ES-I3 (cell line): ENCODE data around the gene ITGA7.

Experiments used
- H3K36me3 ChIP-seq: 2 replicates; pipeline ENCODE4 v1.6.1; 2013; ENCODE audit warnings: mild to moderate bottlenecking, low read length, control low read depth, moderate library complexity; ENCODE audit not compliant: insufficient read depth
- H3K4me1 ChIP-seq: 2 replicates; pipeline ENCODE4 v1.6.1; 2013; ENCODE audit warnings: mild to moderate bottlenecking, control low read depth, low read length; ENCODE audit not compliant: insufficient read depth
- H3K9ac ChIP-seq: 2 replicates; pipeline ENCODE4 v1.6.1; 2013; ENCODE audit warnings: low read depth, mild to moderate bottlenecking, low read length, moderate library complexity
- H3K9me3 ChIP-seq: 2 replicates; pipeline ENCODE4 v1.6.1; 2013; ENCODE audit warnings: mild to moderate bottlenecking, low read length, moderate library complexity; ENCODE audit not compliant: control insufficient read depth, insufficient read depth

ITGA7 gene

GRCh38 chr12:55704824-55705718, 2.6 kb downstream of the ITGA7 start:
- no peaks in the 10 kb centered on the region for H3K36me3 ChIP-seq
- H3K4me1 ChIP-seq = no peaks in the 10 kb centered on the region
- no peaks in the 10 kb centered on the region for H3K9me3 ChIP-seq
- no peak overlapping the region for H3K9ac ChIP-seq

- Histone ChIP-seq H3K9ac (no peak overlapping the region), H3K9me3 (no peaks in the 10 kb centered on the region), H3K36me3 (no peaks in the 10 kb centered on the region), H3K4me1 (no peaks in the 10 kb centered on the region)
These were observed 3.6 kb downstream of the ITGA7 start for GRCh38 chr12:55703901-55704761.

GRCh38 chr12:55703288-55703687, 4.4 kb downstream of the ITGA7 start:
- Histone ChIP-seq H3K9me3 (no peaks in the 10 kb centered on the region), H3K36me3 (no peaks in the 10 kb centered on the region), H3K9ac (no peak overlapping the region), H3K4me1 (no peaks in the 10 kb centered on the region)

GRCh38 chr12:55702861-55703260, 4.8 kb downstream of the ITGA7 start:
- no peaks in the 10 kb centered on the region for H3K9me3 ChIP-seq
- H3K9ac ChIP-seq = no peak overlapping the region
- no peaks in the 10 kb centered on the region for H3K36me3 ChIP-seq
- H3K4me1 ChIP-seq = no peaks in the 10 kb centered on the region

- Histone ChIP-seq H3K9ac (no peak overlapping the region), H3K4me1 (no peaks in the 10 kb centered on the region), H3K9me3 (no peaks in the 10 kb centered on the region), H3K36me3 (no peaks in the 10 kb centered on the region)
These were observed 7.3 kb downstream of the ITGA7 start for GRCh38 chr12:55700255-55701018.

- H3K9ac ChIP-seq = no peak overlapping the region
- no peaks in the 10 kb centered on the region for H3K4me1 ChIP-seq
- no peaks in the 10 kb centered on the region for H3K9me3 ChIP-seq
- no peaks in the 10 kb centered on the region for H3K36me3 ChIP-seq
These were observed 8.1 kb downstream of the ITGA7 start for GRCh38 chr12:55699471-55700055.

- Histone ChIP-seq H3K36me3 (no peaks in the 10 kb centered on the region), H3K9ac (no peak overlapping the region), H3K4me1 (no peaks in the 10 kb centered on the region), H3K9me3 (no peaks in the 10 kb centered on the region)
These were observed 8.7 kb downstream of the ITGA7 start for GRCh38 chr12:55698965-55699364.

- Histone ChIP-seq H3K4me1 (no peaks in the 10 kb centered on the region), H3K36me3 (no peaks in the 10 kb centered on the region), H3K9me3 (no peaks in the 10 kb centered on the region), H3K9ac (no peak overlapping the region)
These were observed 9.3 kb downstream of the ITGA7 start for GRCh38 chr12:55698241-55698955.

GRCh38 chr12:55697686-55698085, 10.0 kb downstream of the ITGA7 start:
- Histone ChIP-seq H3K9me3 (no peaks in the 10 kb centered on the region), H3K4me1 (no peaks in the 10 kb centered on the region), H3K9ac (no peak overlapping the region), H3K36me3 (no peaks in the 10 kb centered on the region)

GRCh38 chr12:55696796-55697462, 10.8 kb downstream of the ITGA7 start:
- Histone ChIP-seq H3K4me1 (no peaks in the 10 kb centered on the region), H3K9me3 (no peaks in the 10 kb centered on the region; the same call in 1 of the 2 replicates), H3K9ac (no peak overlapping the region), H3K36me3 (no peaks in the 10 kb centered on the region)

GRCh38 chr12:55696141-55696540, 11.6 kb downstream of the ITGA7 start:
- no peaks in the 10 kb centered on the region for H3K36me3 ChIP-seq
- no peak overlapping the region for H3K9ac ChIP-seq
- H3K4me1 ChIP-seq = no peaks in the 10 kb centered on the region
- no peaks in the 10 kb centered on the region; the same call in 1 of the 2 replicates for H3K9me3 ChIP-seq

- Histone ChIP-seq H3K36me3 (no peaks in the 10 kb centered on the region), H3K4me1 (no peaks in the 10 kb centered on the region), H3K9me3 (no peaks in the 10 kb centered on the region; the same call in 1 of the 2 replicates), H3K9ac (no peak overlapping the region)
These were observed 12.4 kb downstream of the ITGA7 start for GRCh38 chr12:55695349-55695748.

- no peaks in the 10 kb centered on the region for H3K4me1 ChIP-seq
- no peak overlapping the region for H3K9ac ChIP-seq
- H3K36me3 ChIP-seq = no peaks in the 10 kb centered on the region
- H3K9me3 ChIP-seq = no peaks in the 10 kb centered on the region; the same call in 1 of the 2 replicates
These were observed 13.1 kb downstream of the ITGA7 start for GRCh38 chr12:55694651-55695050.
